Liver (tissue), 9 donors: ENCODE data around the gene CAPN2. TPM values are rescaled to one million over a fixed set of nuclear protein-coding genes. Genes with fewer than 3 reads are reported as not detected.
A peak's percentile ranks its signal among the peaks of the same experiment; 100 is the strongest.

Experiments
- DNase-seq: peaks from one replicate; pipeline ENCODE4 v3.0.0-alpha.2; 2017; ENCODE audit warnings: low spot score
- H3K27ac ChIP-seq, 2 donors: one replicate each; pipeline ENCODE4 v1.7.0; 2013; ENCODE audit warnings: inconsistent platforms in 2 of 2, low read length in 2 of 2, control low read depth in 1 of 2, low read depth in 1 of 2, mild to moderate bottlenecking in 1 of 2
- H3K27me3 ChIP-seq, 4 donors: one replicate each; pipeline versions ENCODE4 v1.6.1 to v1.7.0; 2013; ENCODE audit warnings: low read length in 3 of 4, inconsistent platforms in 1 of 4, mild to moderate bottlenecking in 1 of 4, moderate library complexity in 1 of 4; ENCODE audit not compliant: control insufficient read depth in 4 of 4, insufficient read depth in 4 of 4
- H3K36me3 ChIP-seq, 4 donors: one replicate each; pipeline versions ENCODE4 v1.6.1 to v1.7.0; 2013; ENCODE audit warnings: low read length in 3 of 4, mild to moderate bottlenecking in 3 of 4, low read depth in 1 of 4, moderate library complexity in 1 of 4; ENCODE audit not compliant: control insufficient read depth in 4 of 4, insufficient read depth in 3 of 4
- H3K4me1 ChIP-seq, 4 donors: one replicate each; pipeline versions ENCODE4 v1.6.1 to v1.7.0; 2013; ENCODE audit warnings: low read length in 3 of 4, mild to moderate bottlenecking in 3 of 4, moderate library complexity in 1 of 4; ENCODE audit not compliant: control insufficient read depth in 4 of 4, insufficient read depth in 4 of 4
- H3K4me3 ChIP-seq, 3 donors: one replicate each; pipeline versions ENCODE4 v1.6.1 to v1.7.0; 2013; ENCODE audit warnings: low read length in 3 of 3, control low read depth in 1 of 3, low read depth in 1 of 3, mild to moderate bottlenecking in 1 of 3
- H3K9ac ChIP-seq, 2 donors: one replicate each; pipeline ENCODE4 v1.7.0; 2013; ENCODE audit warnings: low read length in 2 of 2, mild to moderate bottlenecking in 2 of 2, moderate library complexity in 2 of 2, control low read depth in 1 of 2, low read depth in 1 of 2
- H3K9me3 ChIP-seq, 4 donors: one replicate each; pipeline versions ENCODE4 v1.6.1 to v1.7.0; 2013; ENCODE audit warnings: low read length in 3 of 4; ENCODE audit not compliant: control insufficient read depth in 4 of 4
- ATF3 ChIP-seq: IDR thresholded peaks from 2 replicates; pipeline ENCODE4 v1.6.1; 2016; ENCODE audit warnings: antibody characterized with exemption
- CTCF ChIP-seq: fragments of 150-350 bp; IDR thresholded peaks from 2 replicates; pipeline ENCODE4 v1.5.1; 2017; ENCODE audit warnings: improper control_type of control experiment, low read depth, low read length; ENCODE audit not compliant: missing input control
- EGR1 ChIP-seq, 2 donors: IDR thresholded peaks; 2 replicates each; pipeline ENCODE4 v1.6.1; 2016 to 2018; ENCODE audit warnings: antibody characterized with exemption in 2 of 2, low read depth in 2 of 2
- FOXA1 ChIP-seq: IDR thresholded peaks from 2 replicates; pipeline ENCODE4 v1.6.1; 2016; ENCODE audit warnings: antibody characterized with exemption
- FOXA2 ChIP-seq: IDR thresholded peaks from 2 replicates; pipeline ENCODE4 v1.6.1; 2016; ENCODE audit warnings: antibody characterized with exemption
- GABPA ChIP-seq, 2 donors: IDR thresholded peaks in 1 of 2; conservative IDR thresholded peaks in 1 of 2; 2 replicates each; pipeline ENCODE4 v1.6.1; 2016; ENCODE audit warnings: antibody characterized with exemption in 2 of 2, mild to moderate bottlenecking in 1 of 2, moderate library complexity in 1 of 2
- HNF4A ChIP-seq, 2 donors: conservative IDR thresholded peaks; 2 replicates each; pipeline ENCODE4 v1.6.1; 2016; ENCODE audit warnings: antibody characterized with exemption in 2 of 2, mild to moderate bottlenecking in 2 of 2
- HNF4G ChIP-seq: IDR thresholded peaks from 2 replicates; pipeline ENCODE4 v1.6.1; 2016; ENCODE audit warnings: antibody characterized with exemption
- JUND ChIP-seq, 2 donors: IDR thresholded peaks; 2 replicates each; pipeline ENCODE4 v1.6.1; 2016; ENCODE audit warnings: antibody characterized with exemption in 2 of 2
- MAX ChIP-seq: IDR thresholded peaks from 2 replicates; pipeline ENCODE4 v1.6.1; 2016; ENCODE audit warnings: antibody characterized with exemption
- NR2F2 ChIP-seq: IDR thresholded peaks from 2 replicates; pipeline ENCODE4 v1.6.1; 2016; ENCODE audit warnings: antibody characterized with exemption
- RAD21 ChIP-seq, 2 donors: IDR thresholded peaks; 2 replicates each; pipeline ENCODE4 v1.6.1; 2016; ENCODE audit warnings: antibody characterized with exemption in 2 of 2, mild to moderate bottlenecking in 2 of 2
- REST ChIP-seq: IDR thresholded peaks from 2 replicates; pipeline ENCODE4 v1.6.1; 2016; ENCODE audit warnings: antibody characterized with exemption, mild to moderate bottlenecking
- RXRA ChIP-seq, 2 donors: IDR thresholded peaks; 2 replicates each; pipeline ENCODE4 v1.6.1; 2017 to 2018; ENCODE audit warnings: antibody characterized with exemption in 2 of 2, mild to moderate bottlenecking in 1 of 2
- SP1 ChIP-seq: IDR thresholded peaks from 2 replicates; pipeline ENCODE4 v1.6.1; 2018; ENCODE audit warnings: antibody characterized with exemption, mild to moderate bottlenecking
- TAF1 ChIP-seq: conservative IDR thresholded peaks from 2 replicates; pipeline ENCODE4 v1.6.1; 2016; ENCODE audit warnings: antibody characterized with exemption, mild to moderate bottlenecking
- YY1 ChIP-seq: IDR thresholded peaks from 2 replicates; pipeline ENCODE4 v1.6.1; 2016; ENCODE audit warnings: antibody characterized with exemption, mild to moderate bottlenecking
- ZBTB33 ChIP-seq: IDR thresholded peaks from 2 replicates; pipeline ENCODE4 v1.6.1; 2016; ENCODE audit warnings: antibody characterized with exemption
- WGBS: extraction: QIAGEN DNeasy Blood & Tissue Kit; methylation state at CpG from one replicate; pipeline ENCODE4 v1.1.7; 2013; 5-methylcytosine and 5-hydroxymethylcytosine counted together
- polyA plus RNA-seq, 2 donors: library from polyadenylated mRNA; stranded (reverse) in 1 of 2; unstranded in 1 of 2; fragments of 200-250 nt in 1 of 2; fragments of >200 nt in 1 of 2; fragmentation: Nextera tagmentation in 1 of 2; extraction: Ambion mirVana in 1 of 2; gene quantifications; one replicate each; pipeline versions ENCODE4 v1.2.1 to v1.2.3, GENCODE V29; 2013 to 2015
- total RNA-seq, 2 donors: library from RNA; depleted of rRNA; stranded (reverse); fragments of >200 nt; gene quantifications; one replicate each; pipeline ENCODE4 v1.2.3, GENCODE V29; 2014
- donor health status: healthy.
- donor health status: healthy.
- donor health status: healthy.
- donor health status: healthy.
- donor health status: healthy.

The CAPN2 gene
- total and polyA plus RNA-seq, 4 donors, result 11.2 to 20.7 (median 15.5) TPM

GRCh38 chr1:223750730-223751570 is 38.6 kb downstream of the CAPN2 start:
- H3K9me3 ChIP-seq, result no peaks in the 10 kb centered on the region
- WGBS, result 90% methylated on average over 13 of the region's 13 CpGs
- no peak overlapping the region for H3K4me3 ChIP-seq
- H3K36me3 ChIP-seq, result peaks cover 0 to 12% (median 6%) of the 10 kb centered on the region in 4 donors
- no peak for TF ChIP-seq YY1
- no peak for TF ChIP-seq REST
- TF ChIP-seq TAF1, result no peak
- peak; percentile 85 for TF ChIP-seq SP1
- peak in 1 of 2 donors; percentile 12 for TF ChIP-seq RAD21 (IDR thresholded peaks at IDR 0.05)
- TF ChIP-seq HNF4A (conservative IDR thresholded peaks at IDR 0.05), result peak; percentile 90 to 91
- peak; percentile 19 for TF ChIP-seq FOXA1
- peak; percentile 56 for TF ChIP-seq HNF4G
- no peak for TF ChIP-seq EGR1 (IDR thresholded peaks at IDR 0.05; ENCODE audit: low read depth in 2 of 2)
- peak; percentile 38 for TF ChIP-seq FOXA2
- no peak for TF ChIP-seq ZBTB33
- no peak for TF ChIP-seq CTCF
- TF ChIP-seq GABPA (IDR thresholded peaks at IDR 0.05 in 1 of 2, conservative IDR thresholded peaks at IDR 0.05 in 1 of 2), result no peak
- TF ChIP-seq MAX, result no peak
- TF ChIP-seq ATF3, result no peak
- TF ChIP-seq JUND (IDR thresholded peaks at IDR 0.05), result no peak
- no peak for TF ChIP-seq NR2F2
- TF ChIP-seq RXRA (IDR thresholded peaks at IDR 0.05), result peak in 1 of 2 donors; percentile 39
- no peaks in the 10 kb centered on the region for H3K27me3 ChIP-seq
- no peak for DNase-seq
- no peak overlapping the region for H3K9ac ChIP-seq
- H3K27ac ChIP-seq, result no peak overlapping the region
- H3K4me1 ChIP-seq, result peaks cover 0 to 12% (median 7%) of the 10 kb centered on the region in 4 donors
